Endothelial cell (in vitro differentiated cells): ENCODE results near the gene NPR3. TPM values are rescaled to one million over a fixed set of nuclear protein-coding genes. Genes with fewer than 3 reads are reported as not detected.

Experiments
- DNase-seq: peaks from one replicate; pipeline ENCODE4 v3.0.0; 2021; ENCODE audit warnings: low spot score
- H3K27ac Mint-ChIP-seq: one replicate; pipeline ENCODE4 v1.8.0; 2021; ENCODE audit warnings: mixed read lengths, inconsistent platforms; ENCODE audit not compliant: unreplicated experiment
- H3K27me3 Mint-ChIP-seq: one replicate; pipeline ENCODE4 v1.8.0; 2021; ENCODE audit warnings: mild to moderate bottlenecking, moderate library complexity, mixed read lengths, inconsistent platforms; ENCODE audit not compliant: unreplicated experiment
- H3K36me3 Mint-ChIP-seq: one replicate; pipeline ENCODE4 v1.8.0; 2021; ENCODE audit warnings: mild to moderate bottlenecking, low read depth, mixed read lengths, inconsistent platforms; ENCODE audit not compliant: unreplicated experiment
- H3K4me1 Mint-ChIP-seq: one replicate; pipeline ENCODE4 v1.8.0; 2021; ENCODE audit warnings: mild to moderate bottlenecking, mixed read lengths, inconsistent platforms; ENCODE audit not compliant: unreplicated experiment
- H3K4me3 Mint-ChIP-seq: one replicate; pipeline ENCODE4 v1.8.0; 2021; ENCODE audit warnings: mild to moderate bottlenecking, mixed read lengths, inconsistent platforms; ENCODE audit not compliant: unreplicated experiment
- H3K9me3 Mint-ChIP-seq: one replicate; pipeline ENCODE4 v1.8.0; 2021; ENCODE audit warnings: mixed read lengths, inconsistent platforms; ENCODE audit not compliant: unreplicated experiment
- CTCF ChIP-seq: fragments of 200-600 bp; sonication (generic); IDR thresholded peaks from one replicate; pipeline ENCODE4 v1.5.0; 2021; ENCODE audit warnings: antibody characterized with exemption; ENCODE audit not compliant: unreplicated experiment
- total RNA-seq: library from RNA; stranded (reverse); fragmentation: NEBNext Ultra II Directional; extraction: Animal tissue kit (Norgen Biotek cat#: 25700); gene quantifications from one replicate; pipeline ENCODE4 v1.2.1, GENCODE V29; 2021; ENCODE audit not compliant: unreplicated experiment

Gene NPR3
- total RNA-seq, 1 donor from 2014 or later, result 73.3 TPM

DNA sequence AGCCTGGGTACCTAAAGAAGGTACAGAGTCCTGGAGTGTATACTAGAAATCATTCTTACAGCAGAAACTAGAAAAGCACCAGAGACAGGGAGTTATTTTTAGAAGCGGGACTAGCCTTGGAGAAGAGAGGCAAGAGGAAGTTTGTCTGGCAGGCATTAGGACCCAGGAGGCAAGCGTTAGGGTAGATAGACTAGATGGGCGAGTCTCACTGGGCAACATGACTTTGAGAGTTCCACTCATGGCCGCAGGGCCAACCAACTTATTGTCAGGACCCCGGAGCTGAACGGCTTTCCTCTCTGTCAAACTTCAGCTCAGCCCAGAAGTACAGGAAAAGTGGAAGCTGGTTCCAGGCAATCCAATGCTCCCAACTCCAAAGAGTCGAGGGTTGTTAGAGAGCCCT, 34.1 kb upstream of the NPR3 start:
- H3K4me1 Mint-ChIP-seq, result no peaks in the 10 kb centered on the region
- no peak for DNase-seq

GRCh38 chr5:32678472-32678871, 32.6 kb upstream of the NPR3 start:
- no peak for TF ChIP-seq CTCF
- Mint-ChIP-seq H3K36me3 (peaks cover 15% of the 10 kb centered on the region), H3K27me3 (peaks cover 2% of the 10 kb centered on the region), H3K9me3 (peaks cover 7% of the 10 kb centered on the region), H3K27ac (no peak overlapping the region), H3K4me1 (no peaks in the 10 kb centered on the region), H3K4me3 (no peak overlapping the region)
- no peak for DNase-seq

More for the DNA sequence above, 34.1 kb upstream of the NPR3 start:
- Mint-ChIP-seq H3K36me3 (peaks cover 19% of the 10 kb centered on the region), H3K4me3 (no peak overlapping the region), H3K27me3 (peaks cover 2% of the 10 kb centered on the region), H3K27ac (no peak overlapping the region), H3K9me3 (peaks cover 15% of the 10 kb centered on the region)
- TF ChIP-seq CTCF, result no peak

- no peak overlapping the region for H3K4me3 Mint-ChIP-seq
- DNase-seq, result no peak
Observed at GRCh38 chr5:32679218-32679617, 31.9 kb upstream of the NPR3 start.

DNA sequence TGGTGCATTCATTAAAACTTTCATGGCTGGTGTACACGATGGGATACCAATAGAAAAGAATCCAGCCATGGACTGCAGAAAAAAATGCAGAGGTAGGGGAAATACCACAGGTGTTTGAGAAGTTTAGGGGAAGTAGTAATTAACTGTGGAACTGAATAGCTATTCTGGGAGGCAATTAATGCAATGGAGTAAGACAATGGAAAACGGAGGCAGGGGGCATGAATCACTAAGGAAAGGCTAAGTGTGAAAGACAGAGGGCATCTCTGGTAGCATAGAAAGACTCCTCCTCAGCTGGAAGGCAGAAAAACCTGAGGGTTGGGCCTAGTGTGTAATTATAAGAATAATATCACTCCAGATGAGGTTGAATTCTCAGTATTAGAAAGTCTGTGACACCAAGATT, 30.9 kb upstream of the NPR3 start:
- H3K9me3 Mint-ChIP-seq, result peaks cover 7% of the 10 kb centered on the region
- H3K27me3 Mint-ChIP-seq, result no peaks in the 10 kb centered on the region
- no peak overlapping the region for H3K4me3 Mint-ChIP-seq
- H3K36me3 Mint-ChIP-seq, result peaks cover 19% of the 10 kb centered on the region
- no peaks in the 10 kb centered on the region for H3K4me1 Mint-ChIP-seq
- DNase-seq, result no peak
- TF ChIP-seq CTCF, result no peak
- H3K27ac Mint-ChIP-seq, result no peak overlapping the region

More at GRCh38 chr5:32679218-32679617, 31.9 kb upstream of the NPR3 start:
- Mint-ChIP-seq H3K9me3 (peaks cover 12% of the 10 kb centered on the region), H3K27ac (no peak overlapping the region), H3K4me1 (no peaks in the 10 kb centered on the region), H3K27me3 (peaks cover 2% of the 10 kb centered on the region), H3K36me3 (peaks cover 22% of the 10 kb centered on the region)
- no peak for TF ChIP-seq CTCF

GRCh38 chr5:32683125-32683524, 28.0 kb upstream of the NPR3 start:
- H3K36me3 Mint-ChIP-seq, result peaks cover 14% of the 10 kb centered on the region
- peaks cover 13% of the 10 kb centered on the region for H3K9me3 Mint-ChIP-seq
- DNase-seq, result no peak
- no peaks in the 10 kb centered on the region for H3K27me3 Mint-ChIP-seq
- H3K4me3 Mint-ChIP-seq, result no peak overlapping the region
- no peaks in the 10 kb centered on the region for H3K4me1 Mint-ChIP-seq
- H3K27ac Mint-ChIP-seq, result no peak overlapping the region
- no peak for TF ChIP-seq CTCF
